SK-N-SH treated with all-trans-retinoic acid at 6 μM for 48 hours (cell line): ENCODE measurements around the gene GJC2.

Experiments used
- BACH2 ChIP-seq: fragments of 250-450 bp; sonication (Bioruptor Pico); IDR thresholded peaks from 2 replicates; pipeline ENCODE4 v1.9.0; 2021; ENCODE audit warnings: mild to moderate bottlenecking, borderline replicate concordance
- GLIS3 ChIP-seq: fragments of 250-450 bp; sonication (Bioruptor Pico); IDR thresholded peaks from 2 replicates; pipeline ENCODE4 v1.5.0; 2020; ENCODE audit warnings: mild to moderate bottlenecking, moderate library complexity
- ZNF8 ChIP-seq: fragments of 450-650 bp; formaldehyde crosslinking; IDR thresholded peaks from 2 replicates; pipeline ENCODE4 v1.5.0; 2020; ENCODE audit warnings: mild to moderate bottlenecking, moderate library complexity
- TF ChIP-seq, protein P1 (sequence below): fragments of 250-450 bp; sonication (Bioruptor Pico); IDR thresholded peaks from 2 replicates; pipeline ENCODE4 v1.8.0; 2021; ENCODE audit warnings: low read depth, mild to moderate bottlenecking, moderate library complexity, borderline replicate concordance
- TF ChIP-seq, protein P2 (sequence below): fragments of 250-450 bp; sonication (Bioruptor Pico); IDR thresholded peaks from 2 replicates; pipeline ENCODE4 v1.5.1; 2020; ENCODE audit warnings: low read depth, mild to moderate bottlenecking, moderate library complexity
- TF ChIP-seq, protein P3 (sequence below): fragments of 250-450 bp; sonication (Bioruptor Pico); IDR thresholded peaks from 2 replicates; pipeline ENCODE4 v1.8.0; 2020; ENCODE audit warnings: mild to moderate bottlenecking, moderate library complexity, borderline replicate concordance

DNA sequence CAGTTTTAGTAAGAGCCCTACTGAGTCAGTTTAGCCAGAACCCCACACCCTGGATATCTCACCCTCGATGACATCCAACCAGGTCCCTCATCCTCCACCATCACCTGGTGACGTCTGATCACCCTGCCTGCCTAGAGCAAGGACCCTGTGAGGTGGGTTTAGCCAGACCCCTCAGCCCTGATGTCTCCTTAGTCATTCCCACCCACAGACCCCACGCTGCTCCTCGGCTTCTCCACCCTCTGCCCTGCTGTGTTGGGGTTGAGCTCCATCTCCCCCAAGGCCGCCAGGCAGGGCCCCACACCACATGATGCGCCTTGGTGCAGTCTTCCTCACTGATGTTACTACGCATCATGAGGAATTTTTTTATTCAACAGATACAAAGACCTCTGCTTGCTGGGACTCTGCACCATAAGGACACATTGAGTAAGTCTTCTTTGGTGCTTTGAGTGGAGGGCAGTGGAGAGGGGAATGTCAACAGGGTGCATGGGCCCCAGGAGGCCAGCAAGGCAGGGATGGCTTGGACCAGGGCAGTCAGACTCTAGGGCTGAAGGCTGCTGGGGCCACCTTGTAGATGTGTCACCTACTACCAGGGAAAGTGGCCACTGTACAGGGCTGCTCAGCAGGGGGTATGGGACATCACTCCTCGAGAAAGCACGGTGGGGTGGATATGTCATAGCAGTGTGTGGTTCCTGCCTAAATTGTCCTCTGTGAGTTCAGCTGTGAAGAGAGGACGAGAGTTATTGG lies 14.2 kb downstream of the GJC2 start:
- TF ChIP-seq, protein P1, sequence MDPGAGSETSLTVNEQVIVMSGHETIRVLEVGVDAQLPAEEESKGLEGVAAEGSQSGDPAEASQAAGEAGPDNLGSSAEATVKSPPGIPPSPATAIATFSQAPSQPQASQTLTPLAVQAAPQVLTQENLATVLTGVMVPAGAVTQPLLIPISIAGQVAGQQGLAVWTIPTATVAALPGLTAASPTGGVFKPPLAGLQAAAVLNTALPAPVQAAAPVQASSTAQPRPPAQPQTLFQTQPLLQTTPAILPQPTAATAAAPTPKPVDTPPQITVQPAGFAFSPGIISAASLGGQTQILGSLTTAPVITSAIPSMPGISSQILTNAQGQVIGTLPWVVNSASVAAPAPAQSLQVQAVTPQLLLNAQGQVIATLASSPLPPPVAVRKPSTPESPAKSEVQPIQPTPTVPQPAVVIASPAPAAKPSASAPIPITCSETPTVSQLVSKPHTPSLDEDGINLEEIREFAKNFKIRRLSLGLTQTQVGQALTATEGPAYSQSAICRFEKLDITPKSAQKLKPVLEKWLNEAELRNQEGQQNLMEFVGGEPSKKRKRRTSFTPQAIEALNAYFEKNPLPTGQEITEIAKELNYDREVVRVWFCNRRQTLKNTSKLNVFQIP = no peak
- TF ChIP-seq GLIS3 (CRISPR knock-in tag) (no peak), BACH2 (CRISPR knock-in tag) (no peak), ZNF8 (CRISPR knock-in tag) (no peak)
- TF ChIP-seq, protein P2, sequence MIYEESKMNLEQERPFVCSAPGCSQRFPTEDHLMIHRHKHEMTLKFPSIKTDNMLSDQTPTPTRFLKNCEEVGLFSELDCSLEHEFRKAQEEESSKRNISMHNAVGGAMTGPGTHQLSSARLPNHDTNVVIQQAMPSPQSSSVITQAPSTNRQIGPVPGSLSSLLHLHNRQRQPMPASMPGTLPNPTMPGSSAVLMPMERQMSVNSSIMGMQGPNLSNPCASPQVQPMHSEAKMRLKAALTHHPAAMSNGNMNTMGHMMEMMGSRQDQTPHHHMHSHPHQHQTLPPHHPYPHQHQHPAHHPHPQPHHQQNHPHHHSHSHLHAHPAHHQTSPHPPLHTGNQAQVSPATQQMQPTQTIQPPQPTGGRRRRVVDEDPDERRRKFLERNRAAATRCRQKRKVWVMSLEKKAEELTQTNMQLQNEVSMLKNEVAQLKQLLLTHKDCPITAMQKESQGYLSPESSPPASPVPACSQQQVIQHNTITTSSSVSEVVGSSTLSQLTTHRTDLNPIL (CRISPR knock-in tag) = no peak
- TF ChIP-seq, protein P3, sequence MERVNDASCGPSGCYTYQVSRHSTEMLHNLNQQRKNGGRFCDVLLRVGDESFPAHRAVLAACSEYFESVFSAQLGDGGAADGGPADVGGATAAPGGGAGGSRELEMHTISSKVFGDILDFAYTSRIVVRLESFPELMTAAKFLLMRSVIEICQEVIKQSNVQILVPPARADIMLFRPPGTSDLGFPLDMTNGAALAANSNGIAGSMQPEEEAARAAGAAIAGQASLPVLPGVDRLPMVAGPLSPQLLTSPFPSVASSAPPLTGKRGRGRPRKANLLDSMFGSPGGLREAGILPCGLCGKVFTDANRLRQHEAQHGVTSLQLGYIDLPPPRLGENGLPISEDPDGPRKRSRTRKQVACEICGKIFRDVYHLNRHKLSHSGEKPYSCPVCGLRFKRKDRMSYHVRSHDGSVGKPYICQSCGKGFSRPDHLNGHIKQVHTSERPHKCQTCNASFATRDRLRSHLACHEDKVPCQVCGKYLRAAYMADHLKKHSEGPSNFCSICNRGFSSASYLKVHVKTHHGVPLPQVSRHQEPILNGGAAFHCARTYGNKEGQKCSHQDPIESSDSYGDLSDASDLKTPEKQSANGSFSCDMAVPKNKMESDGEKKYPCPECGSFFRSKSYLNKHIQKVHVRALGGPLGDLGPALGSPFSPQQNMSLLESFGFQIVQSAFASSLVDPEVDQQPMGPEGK = no peak
